Left lung (tissue), 10 donors: ENCODE results near the gene PARP14. TPM values are rescaled to one million over a fixed set of nuclear protein-coding genes. Genes with fewer than 3 reads are reported as not detected.
A peak's percentile ranks its signal among the peaks of the same experiment; 100 is the strongest.

Source experiments
- ATAC-seq: fragments of 200-7000 bp; cut with Tn5 transposase; one replicate; pipeline ENCODE4 v1.9.1; 2020; ENCODE audit warnings: moderate library complexity
- DNase-seq, 4 donors: peaks; one replicate each; pipeline ENCODE4 v3.0.0-alpha.2; 2013 to 2020
- H3K27ac ChIP-seq, 2 donors: fragments of 200-600 bp; sonication (generic) in 1 of 2; one replicate each; pipeline versions ENCODE4 v1.5.0 to v1.8.0; 2020 to 2021
- H3K27me3 ChIP-seq, 2 donors: fragments of 200-600 bp; sonication (generic) in 1 of 2; one replicate each; pipeline versions ENCODE4 v1.5.0 to v1.8.0; 2020 to 2021
- H3K36me3 ChIP-seq, 2 donors: fragments of 200-600 bp; sonication (generic) in 1 of 2; one replicate each; pipeline versions ENCODE4 v1.5.0 to v1.8.0; 2020 to 2021
- H3K4me1 ChIP-seq, 2 donors: fragments of 200-600 bp; one replicate each; pipeline ENCODE4 v1.8.0; 2021
- H3K4me3 ChIP-seq, 2 donors: fragments of 200-600 bp; sonication (generic) in 1 of 2; one replicate each; pipeline versions ENCODE4 v1.5.0 to v1.8.0; 2020 to 2021; ENCODE audit warnings: mild to moderate bottlenecking in 1 of 2
- H3K9me3 ChIP-seq, 2 donors: fragments of 200-600 bp; sonication (generic) in 1 of 2; one replicate each; pipeline versions ENCODE4 v1.5.0 to v1.8.0; 2020 to 2021
- CTCF ChIP-seq, 2 donors: fragments of 200-600 bp; sonication (generic) in 1 of 2; IDR thresholded peaks; one replicate each; pipeline versions ENCODE4 v1.5.0 to v1.8.0; 2021; ENCODE audit warnings: antibody characterized with exemption in 2 of 2
- intact Hi-C, 2 donors: fragments of 100-400 bp; cut with DNase I; formaldehyde crosslinking; loops; one replicate each; pipeline versions ENCODE4 v1.11.2 to v1.14.2; 2022
- polyA plus RNA-seq, 6 donors: library from polyadenylated mRNA; unstranded; fragments of 120-200 nt; gene quantifications; one replicate each; pipeline ENCODE4 v1.2.1, GENCODE V29; 2013; ENCODE audit not compliant: insufficient read length in 6 of 6
- total RNA-seq, 2 donors: library from RNA; stranded (reverse); fragmentation: NEBNext Ultra II Directional; extraction: Animal tissue kit (Norgen Biotek cat#: 25700); gene quantifications; one replicate each; pipeline ENCODE4 v1.2.1, GENCODE V29; 2021
- donor health status: DM: no; HTN: yes; CAD: no.
- donor health status: DM: no; HTN: no; CAD: no.

PARP14 gene
- total and polyA plus RNA-seq, 8 donors = 30.1 to 138 (median 44.7) TPM

- no peaks in the 10 kb centered on the region for H3K36me3 ChIP-seq
- H3K4me1 ChIP-seq = no peaks in the 10 kb centered on the region
- H3K4me3 ChIP-seq = no peak overlapping the region
- H3K27ac ChIP-seq = no peak overlapping the region
- intact Hi-C loops = no loop called here
- no peaks in the 10 kb centered on the region for H3K27me3 ChIP-seq
- TF ChIP-seq CTCF (IDR thresholded peaks at IDR 0.05) = no peak
- H3K9me3 ChIP-seq = no peaks in the 10 kb centered on the region
- peak in 1 of 4 donors; percentile 40 for DNase-seq
- ATAC-seq = peak; percentile 38
Observed at GRCh38 chr3:122671553-122671952, 9.1 kb upstream of the PARP14 start.

- no peak for DNase-seq
- ATAC-seq = no peak
- no peak for TF ChIP-seq CTCF (IDR thresholded peaks at IDR 0.05)
- Histone ChIP-seq H3K27me3 (no peaks in the 10 kb centered on the region), H3K4me1 (peaks cover 0 to 12% of the 10 kb centered on the region in 2 donors), H3K36me3 (no peaks in the 10 kb centered on the region), H3K27ac (no peak overlapping the region), H3K4me3 (no peak overlapping the region), H3K9me3 (no peaks in the 10 kb centered on the region)
- intact Hi-C loops = no loop called here
Observed at GRCh38 chr3:122674339-122674738, 6.3 kb upstream of the PARP14 start.

GRCh38 chr3:122676759-122677158 is 3.9 kb upstream of the PARP14 start:
- no peak for ATAC-seq
- no peaks in the 10 kb centered on the region for H3K36me3 ChIP-seq

DNA sequence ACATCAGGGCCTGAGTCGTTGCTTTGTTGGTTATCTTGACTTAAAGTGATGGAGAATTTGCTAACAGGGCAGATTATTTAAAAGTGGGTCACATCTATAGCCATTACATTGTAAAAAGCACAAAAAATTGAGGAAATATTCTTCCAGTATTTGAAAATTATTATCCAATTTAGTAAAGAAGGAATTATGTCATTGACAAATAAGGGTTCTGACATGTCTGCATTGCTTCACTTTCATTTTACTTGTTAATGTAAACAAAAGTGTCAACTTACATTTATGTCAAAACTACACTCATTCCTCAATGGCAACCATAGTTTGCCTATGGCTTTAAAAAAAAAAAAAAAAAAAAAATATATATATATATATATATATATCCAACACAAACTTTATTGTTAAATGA is 3.4 kb upstream of the PARP14 start:
- DNase-seq = no peak
- Histone ChIP-seq H3K27me3 (no peaks in the 10 kb centered on the region), H3K4me1 (peaks cover 9 to 31% of the 10 kb centered on the region in 2 donors), H3K36me3 (no peaks in the 10 kb centered on the region), H3K27ac (no peak overlapping the region), H3K9me3 (no peaks in the 10 kb centered on the region), H3K4me3 (no peak overlapping the region)
- TF ChIP-seq CTCF (IDR thresholded peaks at IDR 0.05) = no peak
- intact Hi-C loops = loop anchor here in 1 of 2 donors (5.0 kb wide), 2 partner anchors 115 to 220 kb away; partner anchors contain the start of genes DTX3L and PARP9
- ATAC-seq = no peak

More at GRCh38 chr3:122676759-122677158, 3.9 kb upstream of the PARP14 start:
- H3K27me3 ChIP-seq = no peaks in the 10 kb centered on the region
- DNase-seq = no peak
- TF ChIP-seq CTCF (IDR thresholded peaks at IDR 0.05) = no peak
- no peak overlapping the region for H3K27ac ChIP-seq
- no peak overlapping the region for H3K4me3 ChIP-seq
- intact Hi-C loops = loop anchor here in 1 of 2 donors (5.0 kb wide), 2 partner anchors 114 to 219 kb away; partner anchors contain the start of genes DTX3L and PARP9
- no peaks in the 10 kb centered on the region for H3K9me3 ChIP-seq
- H3K4me1 ChIP-seq = peaks cover 5 to 26% of the 10 kb centered on the region in 2 donors

- peaks cover 13 to 44% of the 10 kb centered on the region in 2 donors for H3K4me1 ChIP-seq
- no peaks in the 10 kb centered on the region for H3K36me3 ChIP-seq
- intact Hi-C loops = loop anchor here in 1 of 2 donors (5.0 kb wide), 2 partner anchors 116 to 221 kb away; partner anchors contain the start of genes DTX3L and PARP9
- H3K27ac ChIP-seq = peak overlapping the region in 1 of 2 donors; percentile 96
- H3K4me3 ChIP-seq = no peak overlapping the region
- H3K9me3 ChIP-seq = no peaks in the 10 kb centered on the region
- DNase-seq (no peak), ATAC-seq (no peak)
- TF ChIP-seq CTCF (IDR thresholded peaks at IDR 0.05) = no peak
- no peaks in the 10 kb centered on the region for H3K27me3 ChIP-seq
Observed at GRCh38 chr3:122678506-122678905, 2.1 kb upstream of the PARP14 start.
